COLO829 (cell line): ENCODE results near the gene MON1B.

Source experiments
- DNase-seq: peaks from one replicate; pipeline ENCODE4 v3.0.0; 2012; ENCODE audit warnings: low spot score

Gene MON1B

GRCh38 chr16:77250400-77250799, 59.4 kb downstream of the MON1B start:
- DNase-seq, result no peak
